ENCODE measurements around the gene WNT3A.

DNA sequence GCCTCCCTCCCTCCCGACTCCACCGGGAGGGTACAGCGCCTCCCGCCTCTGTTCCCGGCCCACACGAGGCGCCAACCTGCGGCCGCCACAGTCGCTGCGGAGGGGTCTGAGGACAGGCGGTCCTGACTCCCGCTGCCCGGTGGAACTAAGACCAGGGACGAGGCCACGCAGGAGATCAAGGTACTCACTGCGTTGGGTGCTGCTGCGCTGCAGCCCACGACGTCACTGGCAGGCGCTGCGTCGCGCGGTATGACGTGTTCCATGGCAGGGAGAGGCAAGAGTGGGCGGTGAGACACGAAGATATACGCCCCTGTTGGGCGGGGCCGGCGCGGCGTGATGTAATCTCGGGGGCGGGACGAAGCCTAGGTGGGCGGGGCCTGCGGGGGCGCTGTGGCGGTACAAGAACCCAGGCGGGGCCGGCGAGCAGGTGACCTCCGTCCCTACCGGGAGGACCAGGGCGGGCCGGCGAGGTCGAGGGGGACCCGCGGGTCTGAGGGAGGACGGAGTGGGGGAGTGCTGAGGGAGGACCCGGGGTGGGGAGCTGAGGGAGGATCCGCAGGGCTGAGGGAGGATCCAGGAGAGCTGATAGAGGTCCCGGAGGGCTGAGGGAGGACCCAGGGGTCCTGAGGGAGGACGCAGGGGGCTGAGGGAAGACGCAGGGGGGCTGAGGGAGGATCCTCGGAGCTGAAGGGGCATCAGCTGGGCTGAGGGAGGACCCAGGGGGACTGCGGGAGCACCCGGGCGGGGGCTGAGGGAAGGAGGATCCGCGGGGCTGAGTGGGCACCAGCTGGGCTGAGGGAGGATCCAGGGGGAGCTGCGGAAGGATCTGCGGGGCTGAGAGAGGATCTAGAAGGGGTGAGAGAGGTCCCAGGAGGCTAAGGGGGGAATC, 102.5 kb downstream of the WNT3A start, which contains the start of gene MRPL55:
- TF ChIP-seq POLR2AphosphoS5 (IDR thresholded peaks at IDR 0.05): peak; percentile 80 to 96 (median 96)
- TF ChIP-seq, protein P1, sequence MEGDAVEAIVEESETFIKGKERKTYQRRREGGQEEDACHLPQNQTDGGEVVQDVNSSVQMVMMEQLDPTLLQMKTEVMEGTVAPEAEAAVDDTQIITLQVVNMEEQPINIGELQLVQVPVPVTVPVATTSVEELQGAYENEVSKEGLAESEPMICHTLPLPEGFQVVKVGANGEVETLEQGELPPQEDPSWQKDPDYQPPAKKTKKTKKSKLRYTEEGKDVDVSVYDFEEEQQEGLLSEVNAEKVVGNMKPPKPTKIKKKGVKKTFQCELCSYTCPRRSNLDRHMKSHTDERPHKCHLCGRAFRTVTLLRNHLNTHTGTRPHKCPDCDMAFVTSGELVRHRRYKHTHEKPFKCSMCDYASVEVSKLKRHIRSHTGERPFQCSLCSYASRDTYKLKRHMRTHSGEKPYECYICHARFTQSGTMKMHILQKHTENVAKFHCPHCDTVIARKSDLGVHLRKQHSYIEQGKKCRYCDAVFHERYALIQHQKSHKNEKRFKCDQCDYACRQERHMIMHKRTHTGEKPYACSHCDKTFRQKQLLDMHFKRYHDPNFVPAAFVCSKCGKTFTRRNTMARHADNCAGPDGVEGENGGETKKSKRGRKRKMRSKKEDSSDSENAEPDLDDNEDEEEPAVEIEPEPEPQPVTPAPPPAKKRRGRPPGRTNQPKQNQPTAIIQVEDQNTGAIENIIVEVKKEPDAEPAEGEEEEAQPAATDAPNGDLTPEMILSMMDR (IDR thresholded peaks at IDR 0.05): no peak
- TF ChIP-seq POLR2A (IDR thresholded peaks at IDR 0.05): peak; percentile 54 to 78
